BE2C (cell line): ENCODE data around the gene WNT9B.

ENCODE experiments used
- DNase-seq: peaks from one replicate; pipeline ENCODE4 v3.0.0-alpha.2; 2020
- H3K27me3 ChIP-seq: fragments of 250-450 bp; sonication (Bioruptor Pico); 2 replicates; pipeline ENCODE4 v1.5.1; 2020; ENCODE audit warnings: mild to moderate bottlenecking
- H3K36me3 ChIP-seq: fragments of 250-450 bp; sonication (Bioruptor Pico); 2 replicates; pipeline ENCODE4 v1.5.1; 2020; ENCODE audit warnings: mild to moderate bottlenecking
- H3K4me1 ChIP-seq: fragments of 250-450 bp; sonication (Bioruptor Pico); 2 replicates; pipeline ENCODE4 v1.5.1; 2020
- H3K4me3 ChIP-seq: 2 replicates; pipeline ENCODE4 v1.5.1; 2011; ENCODE audit warnings: low read depth, low read length
- H3K9me3 ChIP-seq: fragments of 250-450 bp; sonication (Bioruptor Pico); 2 replicates; pipeline ENCODE4 v1.5.1; 2020
- TF ChIP-seq, protein P1 (sequence below): IDR thresholded peaks from 2 replicates; pipeline ENCODE4 v1.5.1; 2012; ENCODE audit warnings: mild to moderate bottlenecking, low read depth, low read length

The WNT9B gene

GRCh38 chr17:46922804-46923635 is 71.6 kb downstream of the WNT9B start, which contains the start of gene GOSR2:
Gene GOSR2, plus strand, starts transcription at chr17:46923160. Its CDS starts 33 bp downstream, at chr17:46923193.
- no peaks in the 10 kb centered on the region for H3K4me1 ChIP-seq
- H3K27me3 ChIP-seq = no peaks in the 10 kb centered on the region
- TF ChIP-seq, protein P1, sequence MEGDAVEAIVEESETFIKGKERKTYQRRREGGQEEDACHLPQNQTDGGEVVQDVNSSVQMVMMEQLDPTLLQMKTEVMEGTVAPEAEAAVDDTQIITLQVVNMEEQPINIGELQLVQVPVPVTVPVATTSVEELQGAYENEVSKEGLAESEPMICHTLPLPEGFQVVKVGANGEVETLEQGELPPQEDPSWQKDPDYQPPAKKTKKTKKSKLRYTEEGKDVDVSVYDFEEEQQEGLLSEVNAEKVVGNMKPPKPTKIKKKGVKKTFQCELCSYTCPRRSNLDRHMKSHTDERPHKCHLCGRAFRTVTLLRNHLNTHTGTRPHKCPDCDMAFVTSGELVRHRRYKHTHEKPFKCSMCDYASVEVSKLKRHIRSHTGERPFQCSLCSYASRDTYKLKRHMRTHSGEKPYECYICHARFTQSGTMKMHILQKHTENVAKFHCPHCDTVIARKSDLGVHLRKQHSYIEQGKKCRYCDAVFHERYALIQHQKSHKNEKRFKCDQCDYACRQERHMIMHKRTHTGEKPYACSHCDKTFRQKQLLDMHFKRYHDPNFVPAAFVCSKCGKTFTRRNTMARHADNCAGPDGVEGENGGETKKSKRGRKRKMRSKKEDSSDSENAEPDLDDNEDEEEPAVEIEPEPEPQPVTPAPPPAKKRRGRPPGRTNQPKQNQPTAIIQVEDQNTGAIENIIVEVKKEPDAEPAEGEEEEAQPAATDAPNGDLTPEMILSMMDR = no peak
- H3K36me3 ChIP-seq = no peaks in the 10 kb centered on the region
- peak within 1 kb of the TSS; percentile 85 for H3K4me3 ChIP-seq
- H3K9me3 ChIP-seq = no peaks in the 10 kb centered on the region
- DNase-seq = peak; percentile 95

DNA sequence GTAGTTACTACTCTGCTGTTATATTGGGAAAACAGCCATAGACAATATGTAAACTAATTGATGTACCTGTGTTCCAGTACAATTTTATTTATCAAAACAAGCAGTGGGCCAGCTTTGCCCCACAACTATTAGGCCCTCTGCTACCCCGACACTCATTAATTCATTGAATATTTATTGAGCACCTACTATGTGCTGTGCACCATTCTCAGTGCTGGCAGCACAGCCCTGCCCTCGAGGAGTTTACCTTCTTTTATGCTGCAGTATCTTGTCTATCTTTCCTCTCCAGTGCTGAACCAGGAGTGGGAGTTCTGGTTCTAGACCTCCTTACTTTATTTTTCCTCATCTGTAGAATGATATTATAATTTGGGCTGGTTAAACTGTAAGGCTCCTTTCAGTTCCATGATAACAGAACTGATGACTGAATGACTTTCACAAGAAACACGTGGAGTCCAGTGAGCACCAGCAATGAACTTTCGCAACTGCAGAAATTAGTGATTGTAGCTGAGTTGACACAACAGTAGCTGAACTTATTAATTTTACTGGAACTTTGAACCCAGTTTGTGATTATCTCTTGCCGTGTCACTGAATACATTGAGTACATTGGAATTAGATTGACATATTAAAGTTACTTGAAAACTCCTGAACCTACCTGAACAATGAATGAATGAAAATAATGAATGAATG is 73.9 kb downstream of the WNT9B start:
- no peaks in the 10 kb centered on the region for H3K27me3 ChIP-seq
- no peaks in the 10 kb centered on the region for H3K9me3 ChIP-seq
- peaks cover 16% of the 10 kb centered on the region for H3K4me1 ChIP-seq
- TF ChIP-seq, protein P1 = no peak
- H3K36me3 ChIP-seq = peaks cover 4% of the 10 kb centered on the region
- no peak for DNase-seq
- no peak overlapping the region for H3K4me3 ChIP-seq

- DNase-seq = no peak
- TF ChIP-seq, protein P1 = no peak
- Histone ChIP-seq H3K9me3 (no peaks in the 10 kb centered on the region), H3K4me1 (peaks cover 16% of the 10 kb centered on the region), H3K4me3 (no peak overlapping the region), H3K36me3 (peaks cover 35% of the 10 kb centered on the region), H3K27me3 (no peaks in the 10 kb centered on the region)
Measured at GRCh38 chr17:46928467-46929261, 77.3 kb downstream of the WNT9B start.

GRCh38 chr17:46929413-46929812 is 78.0 kb downstream of the WNT9B start:
- no peaks in the 10 kb centered on the region for H3K9me3 ChIP-seq
- TF ChIP-seq, protein P1 = no peak
- no peaks in the 10 kb centered on the region for H3K27me3 ChIP-seq
- DNase-seq = peak; percentile 53
- no peak overlapping the region for H3K4me3 ChIP-seq
- H3K36me3 ChIP-seq = peaks cover 40% of the 10 kb centered on the region
- peaks cover 16% of the 10 kb centered on the region for H3K4me1 ChIP-seq

GRCh38 chr17:46930051-46930450 is 78.7 kb downstream of the WNT9B start:
- no peak for DNase-seq
- H3K4me3 ChIP-seq = no peak overlapping the region
- H3K9me3 ChIP-seq = no peaks in the 10 kb centered on the region
- H3K27me3 ChIP-seq = no peaks in the 10 kb centered on the region
- H3K36me3 ChIP-seq = peaks cover 46% of the 10 kb centered on the region
- TF ChIP-seq, protein P1 = no peak
- peaks cover 16% of the 10 kb centered on the region for H3K4me1 ChIP-seq
